Measurements from ENCODE around the gene FGB. TPM values are rescaled to one million over a fixed set of nuclear protein-coding genes. Genes with fewer than 3 reads are reported as not detected.
A peak's percentile ranks its signal among the peaks of the same experiment; 100 is the strongest.

FGB gene
- total and polyA plus RNA-seq, 2 of the 13 experiments (the other 11 are each of a cell fraction or from before 2014, with no cell fraction given): 226 to 784 TPM

DNA sequence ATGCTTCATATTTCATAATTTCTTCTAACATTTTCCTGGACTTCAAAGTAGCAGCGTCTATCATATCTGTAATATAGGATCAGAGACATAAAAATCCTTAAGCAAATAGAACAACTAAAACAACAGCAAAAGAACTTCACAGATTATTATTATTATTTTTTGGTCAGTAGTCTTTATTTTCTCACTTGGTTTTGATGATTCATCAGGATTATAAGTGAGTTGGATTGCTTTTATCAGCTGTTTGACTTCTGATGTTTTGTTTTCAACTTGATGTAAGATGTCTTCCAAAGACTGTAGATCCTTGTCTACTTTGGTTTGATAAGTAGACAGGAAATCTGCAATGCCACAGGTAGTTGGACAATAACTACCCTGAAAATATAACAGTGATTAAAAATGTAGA is 49.0 kb downstream of the FGB start (continued):
- TF ChIP-seq, protein P1, sequence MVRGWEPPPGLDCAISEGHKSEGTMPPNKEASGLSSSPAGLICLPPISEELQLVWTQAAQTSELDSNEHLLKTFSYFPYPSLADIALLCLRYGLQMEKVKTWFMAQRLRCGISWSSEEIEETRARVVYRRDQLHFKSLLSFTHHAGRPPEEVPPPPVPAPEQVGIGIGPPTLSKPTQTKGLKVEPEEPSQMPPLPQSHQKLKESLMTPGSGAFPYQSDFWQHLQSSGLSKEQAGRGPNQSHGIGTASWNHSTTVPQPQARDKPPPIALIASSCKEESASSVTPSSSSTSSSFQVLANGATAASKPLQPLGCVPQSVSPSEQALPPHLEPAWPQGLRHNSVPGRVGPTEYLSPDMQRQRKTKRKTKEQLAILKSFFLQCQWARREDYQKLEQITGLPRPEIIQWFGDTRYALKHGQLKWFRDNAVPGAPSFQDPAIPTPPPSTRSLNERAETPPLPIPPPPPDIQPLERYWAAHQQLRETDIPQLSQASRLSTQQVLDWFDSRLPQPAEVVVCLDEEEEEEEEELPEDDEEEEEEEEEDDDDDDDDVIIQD (CRISPR knock-in tag; IDR thresholded peaks at IDR 0.05; ENCODE audit: low read depth): no peak
- 0 out of 2 replicates have a peak, but pooled peaks have one; percentile 16 for TF ChIP-seq ZBTB8A (CRISPR knock-in tag; IDR thresholded peaks at IDR 0.05; ENCODE audit: borderline replicate concordance, low read depth)
- TF ChIP-seq, protein P2, sequence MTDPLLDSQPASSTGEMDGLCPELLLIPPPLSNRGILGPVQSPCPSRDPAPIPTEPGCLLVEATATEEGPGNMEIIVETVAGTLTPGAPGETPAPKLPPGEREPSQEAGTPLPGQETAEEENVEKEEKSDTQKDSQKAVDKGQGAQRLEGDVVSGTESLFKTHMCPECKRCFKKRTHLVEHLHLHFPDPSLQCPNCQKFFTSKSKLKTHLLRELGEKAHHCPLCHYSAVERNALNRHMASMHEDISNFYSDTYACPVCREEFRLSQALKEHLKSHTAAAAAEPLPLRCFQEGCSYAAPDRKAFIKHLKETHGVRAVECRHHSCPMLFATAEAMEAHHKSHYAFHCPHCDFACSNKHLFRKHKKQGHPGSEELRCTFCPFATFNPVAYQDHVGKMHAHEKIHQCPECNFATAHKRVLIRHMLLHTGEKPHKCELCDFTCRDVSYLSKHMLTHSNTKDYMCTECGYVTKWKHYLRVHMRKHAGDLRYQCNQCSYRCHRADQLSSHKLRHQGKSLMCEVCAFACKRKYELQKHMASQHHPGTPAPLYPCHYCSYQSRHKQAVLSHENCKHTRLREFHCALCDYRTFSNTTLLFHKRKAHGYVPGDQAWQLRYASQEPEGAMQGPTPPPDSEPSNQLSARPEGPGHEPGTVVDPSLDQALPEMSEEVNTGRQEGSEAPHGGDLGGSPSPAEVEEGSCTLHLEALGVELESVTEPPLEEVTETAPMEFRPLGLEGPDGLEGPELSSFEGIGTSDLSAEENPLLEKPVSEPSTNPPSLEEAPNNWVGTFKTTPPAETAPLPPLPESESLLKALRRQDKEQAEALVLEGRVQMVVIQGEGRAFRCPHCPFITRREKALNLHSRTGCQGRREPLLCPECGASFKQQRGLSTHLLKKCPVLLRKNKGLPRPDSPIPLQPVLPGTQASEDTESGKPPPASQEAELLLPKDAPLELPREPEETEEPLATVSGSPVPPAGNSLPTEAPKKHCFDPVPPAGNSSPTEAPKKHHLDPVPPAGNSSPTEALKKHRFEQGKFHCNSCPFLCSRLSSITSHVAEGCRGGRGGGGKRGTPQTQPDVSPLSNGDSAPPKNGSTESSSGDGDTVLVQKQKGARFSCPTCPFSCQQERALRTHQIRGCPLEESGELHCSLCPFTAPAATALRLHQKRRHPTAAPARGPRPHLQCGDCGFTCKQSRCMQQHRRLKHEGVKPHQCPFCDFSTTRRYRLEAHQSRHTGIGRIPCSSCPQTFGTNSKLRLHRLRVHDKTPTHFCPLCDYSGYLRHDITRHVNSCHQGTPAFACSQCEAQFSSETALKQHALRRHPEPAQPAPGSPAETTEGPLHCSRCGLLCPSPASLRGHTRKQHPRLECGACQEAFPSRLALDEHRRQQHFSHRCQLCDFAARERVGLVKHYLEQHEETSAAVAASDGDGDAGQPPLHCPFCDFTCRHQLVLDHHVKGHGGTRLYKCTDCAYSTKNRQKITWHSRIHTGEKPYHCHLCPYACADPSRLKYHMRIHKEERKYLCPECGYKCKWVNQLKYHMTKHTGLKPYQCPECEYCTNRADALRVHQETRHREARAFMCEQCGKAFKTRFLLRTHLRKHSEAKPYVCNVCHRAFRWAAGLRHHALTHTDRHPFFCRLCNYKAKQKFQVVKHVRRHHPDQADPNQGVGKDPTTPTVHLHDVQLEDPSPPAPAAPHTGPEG (CRISPR knock-in tag; IDR thresholded peaks at IDR 0.05): no peak
